HEK293 (cell line): ENCODE data around the gene ATXN1L.

ENCODE experiments used
- GLI2 ChIP-seq: fragments of 450-650 bp; formaldehyde crosslinking; IDR thresholded peaks from 2 replicates; pipeline ENCODE4; 2017; ENCODE audit warnings: missing biosample characterization, missing genetic modification characterization, low read depth, borderline replicate concordance
- OVOL3 ChIP-seq: fragments of 450-650 bp; formaldehyde crosslinking; IDR thresholded peaks from 2 replicates; pipeline ENCODE4 v1.5.1; 2016; ENCODE audit warnings: missing biosample characterization, missing genetic modification characterization
- TRIM28 ChIP-seq: IDR thresholded peaks from 2 replicates; pipeline ENCODE4 v1.6.1; 2011; ENCODE audit warnings: low read length, control low read depth, borderline replicate concordance
- YY1 ChIP-seq: fragments of 450-650 bp; formaldehyde crosslinking; IDR thresholded peaks from 2 replicates; pipeline ENCODE4 v1.5.1; 2018; ENCODE audit warnings: missing biosample characterization, missing genetic modification characterization
- ZBTB1 ChIP-seq: fragments of 450-650 bp; formaldehyde crosslinking; IDR thresholded peaks from 2 replicates; pipeline ENCODE4 v1.5.1; 2016; ENCODE audit warnings: missing biosample characterization, missing genetic modification characterization
- ZBTB7A ChIP-seq: fragments of 450-650 bp; formaldehyde crosslinking; IDR thresholded peaks from 2 replicates; pipeline ENCODE4 v1.5.1; 2016; ENCODE audit warnings: low read depth, missing biosample characterization, missing genetic modification characterization
- ZNF114 ChIP-seq: fragments of 450-650 bp; formaldehyde crosslinking; IDR thresholded peaks from 2 replicates; pipeline ENCODE4 v1.5.0; 2017; ENCODE audit warnings: missing biosample characterization, missing genetic modification characterization
- ZNF157 ChIP-seq: fragments of 450-650 bp; formaldehyde crosslinking; IDR thresholded peaks from 2 replicates; pipeline ENCODE4 v1.5.1; 2016; ENCODE audit warnings: missing biosample characterization, missing genetic modification characterization
- ZNF174 ChIP-seq: fragments of 450-650 bp; formaldehyde crosslinking; IDR thresholded peaks from 2 replicates; pipeline ENCODE4 v1.5.0; 2017; ENCODE audit warnings: missing biosample characterization, mild to moderate bottlenecking, missing genetic modification characterization
- ZNF211 ChIP-seq: fragments of 450-650 bp; formaldehyde crosslinking; IDR thresholded peaks from 2 replicates; pipeline ENCODE4 v1.5.1; 2016; ENCODE audit warnings: low read depth, missing biosample characterization, missing genetic modification characterization
- ZNF350 ChIP-seq: fragments of 450-650 bp; formaldehyde crosslinking; IDR thresholded peaks from 2 replicates; pipeline ENCODE4 v1.5.0; 2017; ENCODE audit warnings: missing biosample characterization, mild to moderate bottlenecking, missing genetic modification characterization
- ZNF354C ChIP-seq: fragments of 450-650 bp; formaldehyde crosslinking; IDR thresholded peaks from 2 replicates; pipeline ENCODE4 v1.5.1; 2016; ENCODE audit warnings: missing biosample characterization, missing genetic modification characterization, low read depth, borderline replicate concordance
- ZNF404 ChIP-seq: fragments of 450-650 bp; formaldehyde crosslinking; IDR thresholded peaks from 2 replicates; pipeline ENCODE4 v1.5.1; 2017; ENCODE audit warnings: missing biosample characterization, missing genetic modification characterization
- ZNF433 ChIP-seq: fragments of 450-650 bp; formaldehyde crosslinking; IDR thresholded peaks from 2 replicates; pipeline ENCODE4 v1.5.1; 2016; ENCODE audit warnings: missing biosample characterization, missing genetic modification characterization, low read depth
- ZNF521 ChIP-seq: fragments of 450-650 bp; formaldehyde crosslinking; IDR thresholded peaks from 2 replicates; pipeline ENCODE4 v1.5.1; 2017; ENCODE audit warnings: missing biosample characterization, mild to moderate bottlenecking, missing genetic modification characterization
- ZNF530 ChIP-seq: fragments of 450-650 bp; formaldehyde crosslinking; IDR thresholded peaks from 2 replicates; pipeline ENCODE4 v1.5.1; 2016; ENCODE audit warnings: low read depth, missing biosample characterization, missing genetic modification characterization
- ZNF549 ChIP-seq: fragments of 450-650 bp; IDR thresholded peaks from 2 replicates; pipeline ENCODE4 v1.5.1; 2018; ENCODE audit warnings: missing biosample characterization, missing genetic modification characterization, mild to moderate bottlenecking, inconsistent platforms, moderate library complexity
- ZNF555 ChIP-seq: fragments of 450-650 bp; formaldehyde crosslinking; conservative IDR thresholded peaks from 2 replicates; pipeline ENCODE4 v1.5.1; 2017; ENCODE audit warnings: missing biosample characterization, mild to moderate bottlenecking, missing genetic modification characterization, inconsistent platforms
- ZNF670 ChIP-seq: fragments of 450-650 bp; formaldehyde crosslinking; IDR thresholded peaks from 2 replicates; pipeline ENCODE4 v1.5.1; 2016; ENCODE audit warnings: missing biosample characterization, missing genetic modification characterization, low read depth
- ZNF776 ChIP-seq: fragments of 450-650 bp; formaldehyde crosslinking; IDR thresholded peaks from 2 replicates; pipeline ENCODE4 v1.5.0; 2017; ENCODE audit warnings: missing biosample characterization, missing genetic modification characterization, borderline replicate concordance
- ZNF830 ChIP-seq: fragments of 450-650 bp; IDR thresholded peaks from 2 replicates; pipeline ENCODE4 v1.5.0; 2018; ENCODE audit warnings: missing biosample characterization, missing genetic modification characterization, low read depth, mild to moderate bottlenecking, moderate library complexity
- ZNF843 ChIP-seq: fragments of 450-650 bp; formaldehyde crosslinking; IDR thresholded peaks from 2 replicates; pipeline ENCODE4 v1.5.1; 2016; ENCODE audit warnings: missing biosample characterization, missing genetic modification characterization
- ZSCAN30 ChIP-seq: fragments of 450-650 bp; IDR thresholded peaks from 2 replicates; pipeline ENCODE4 v1.5.1; 2018; ENCODE audit warnings: missing biosample characterization, mild to moderate bottlenecking, missing genetic modification characterization, moderate library complexity
- TF ChIP-seq, protein P1 (sequence below): fragments of 450-650 bp; formaldehyde crosslinking; IDR thresholded peaks from 2 replicates; pipeline ENCODE4 v1.5.1; 2016; ENCODE audit warnings: missing biosample characterization, missing genetic modification characterization
- TF ChIP-seq, protein P2 (sequence below): fragments of 450-650 bp; formaldehyde crosslinking; IDR thresholded peaks from 2 replicates; pipeline ENCODE4 v1.5.1; 2016; ENCODE audit warnings: missing biosample characterization, missing genetic modification characterization, low read depth
- TF ChIP-seq, protein P3 (sequence below): fragments of 450-650 bp; formaldehyde crosslinking; IDR thresholded peaks from 2 replicates; pipeline ENCODE4 v1.5.1; 2016; ENCODE audit warnings: missing biosample characterization, missing genetic modification characterization
- TF ChIP-seq, protein P4 (sequence below): fragments of 450-650 bp; formaldehyde crosslinking; IDR thresholded peaks from 2 replicates; pipeline ENCODE4 v1.5.1; 2016; ENCODE audit warnings: missing biosample characterization, missing genetic modification characterization
- TF ChIP-seq, protein P5 (sequence below): fragments of 450-650 bp; formaldehyde crosslinking; conservative IDR thresholded peaks from 2 replicates; pipeline ENCODE4 v1.5.1; 2016; ENCODE audit warnings: low read depth, missing biosample characterization, missing genetic modification characterization

ATXN1L gene

DNA sequence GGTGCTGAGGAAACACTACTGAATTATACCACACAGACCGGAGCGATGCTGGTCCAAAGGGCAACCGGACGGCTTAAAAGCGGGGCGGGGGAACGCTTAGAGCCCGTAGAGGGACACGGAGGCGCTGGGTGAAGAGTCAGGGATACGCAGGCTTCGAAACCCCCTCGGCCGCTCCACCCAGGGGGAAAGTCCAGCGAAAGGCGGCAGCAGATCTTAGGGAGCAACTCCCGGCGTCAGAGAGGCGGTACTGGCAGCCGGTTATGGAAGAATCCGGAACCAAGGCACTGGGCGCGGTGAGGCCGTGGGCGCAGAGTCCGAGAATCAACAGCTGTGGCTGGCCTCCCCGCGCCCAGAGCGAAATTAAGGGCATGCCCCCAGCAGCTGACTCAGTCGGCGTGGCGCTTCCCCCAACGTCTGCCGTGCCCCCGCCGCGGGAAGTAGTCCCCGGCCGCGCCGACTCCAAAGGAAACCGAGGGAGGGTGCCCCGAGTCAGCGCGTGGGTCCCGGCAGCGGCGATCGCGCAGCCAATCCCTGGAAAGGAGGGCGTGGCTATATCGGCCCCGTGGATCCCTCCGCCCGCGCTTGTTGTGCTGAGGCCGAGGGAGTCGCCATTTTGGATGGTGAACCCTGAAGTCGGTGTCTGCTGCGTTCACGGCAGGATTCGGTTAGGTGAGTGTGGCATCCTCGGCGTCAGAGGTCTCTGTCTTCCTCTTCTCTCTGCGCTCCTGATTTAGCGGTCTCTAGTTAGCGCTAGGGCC lies 49.3 kb downstream of the ATXN1L start, which contains the start of gene IST1 (continued):
- TF ChIP-seq, protein P1, sequence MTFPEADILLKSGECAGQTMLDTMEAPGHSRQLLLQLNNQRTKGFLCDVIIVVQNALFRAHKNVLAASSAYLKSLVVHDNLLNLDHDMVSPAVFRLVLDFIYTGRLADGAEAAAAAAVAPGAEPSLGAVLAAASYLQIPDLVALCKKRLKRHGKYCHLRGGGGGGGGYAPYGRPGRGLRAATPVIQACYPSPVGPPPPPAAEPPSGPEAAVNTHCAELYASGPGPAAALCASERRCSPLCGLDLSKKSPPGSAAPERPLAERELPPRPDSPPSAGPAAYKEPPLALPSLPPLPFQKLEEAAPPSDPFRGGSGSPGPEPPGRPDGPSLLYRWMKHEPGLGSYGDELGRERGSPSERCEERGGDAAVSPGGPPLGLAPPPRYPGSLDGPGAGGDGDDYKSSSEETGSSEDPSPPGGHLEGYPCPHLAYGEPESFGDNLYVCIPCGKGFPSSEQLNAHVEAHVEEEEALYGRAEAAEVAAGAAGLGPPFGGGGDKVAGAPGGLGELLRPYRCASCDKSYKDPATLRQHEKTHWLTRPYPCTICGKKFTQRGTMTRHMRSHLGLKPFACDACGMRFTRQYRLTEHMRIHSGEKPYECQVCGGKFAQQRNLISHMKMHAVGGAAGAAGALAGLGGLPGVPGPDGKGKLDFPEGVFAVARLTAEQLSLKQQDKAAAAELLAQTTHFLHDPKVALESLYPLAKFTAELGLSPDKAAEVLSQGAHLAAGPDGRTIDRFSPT, result peak; percentile 94
- TF ChIP-seq GLI2, result no peak
- TF ChIP-seq ZNF350 (tag by site-specific recombination), result peak; percentile 91
- no peak for TF ChIP-seq ZNF830 (tag by site-specific recombination)
- no peak for TF ChIP-seq TRIM28
- TF ChIP-seq ZNF843, result peak; percentile 84
- TF ChIP-seq ZNF549 (tag by site-specific recombination), result no peak
- TF ChIP-seq ZBTB7A, result no peak
- no peak for TF ChIP-seq ZBTB1
- peak; percentile 38; the same call in 1 of the 2 replicates for TF ChIP-seq ZNF174
- no peak for TF ChIP-seq ZNF157 (tag by site-specific recombination)
- 0 out of 2 replicates have a peak, but pooled peaks have one; percentile 22 for TF ChIP-seq OVOL3 (tag by site-specific recombination)
- TF ChIP-seq ZNF555 (tag by site-specific recombination), result no peak
- TF ChIP-seq ZNF354C (tag by site-specific recombination), result no peak
- TF ChIP-seq ZNF776 (tag by site-specific recombination), result peak; percentile 94; the same call in 1 of the 2 replicates
- TF ChIP-seq ZNF404, result no peak
- TF ChIP-seq ZNF530 (tag by site-specific recombination), result no peak
- peak; percentile 62 for TF ChIP-seq ZSCAN30
- TF ChIP-seq ZNF211 (tag by site-specific recombination), result no peak; the same call in 1 of the 2 replicates
- no peak for TF ChIP-seq ZNF114 (tag by site-specific recombination)
- TF ChIP-seq ZNF670, result no peak
- no peak for TF ChIP-seq ZNF521 (tag by site-specific recombination)
- TF ChIP-seq, protein P2, sequence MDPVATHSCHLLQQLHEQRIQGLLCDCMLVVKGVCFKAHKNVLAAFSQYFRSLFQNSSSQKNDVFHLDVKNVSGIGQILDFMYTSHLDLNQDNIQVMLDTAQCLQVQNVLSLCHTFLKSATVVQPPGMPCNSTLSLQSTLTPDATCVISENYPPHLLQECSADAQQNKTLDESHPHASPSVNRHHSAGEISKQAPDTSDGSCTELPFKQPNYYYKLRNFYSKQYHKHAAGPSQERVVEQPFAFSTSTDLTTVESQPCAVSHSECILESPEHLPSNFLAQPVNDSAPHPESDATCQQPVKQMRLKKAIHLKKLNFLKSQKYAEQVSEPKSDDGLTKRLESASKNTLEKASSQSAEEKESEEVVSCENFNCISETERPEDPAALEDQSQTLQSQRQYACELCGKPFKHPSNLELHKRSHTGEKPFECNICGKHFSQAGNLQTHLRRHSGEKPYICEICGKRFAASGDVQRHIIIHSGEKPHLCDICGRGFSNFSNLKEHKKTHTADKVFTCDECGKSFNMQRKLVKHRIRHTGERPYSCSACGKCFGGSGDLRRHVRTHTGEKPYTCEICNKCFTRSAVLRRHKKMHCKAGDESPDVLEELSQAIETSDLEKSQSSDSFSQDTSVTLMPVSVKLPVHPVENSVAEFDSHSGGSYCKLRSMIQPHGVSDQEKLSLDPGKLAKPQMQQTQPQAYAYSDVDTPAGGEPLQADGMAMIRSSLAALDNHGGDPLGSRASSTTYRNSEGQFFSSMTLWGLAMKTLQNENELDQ (tag by site-specific recombination), result no peak
- no peak for TF ChIP-seq ZNF433 (tag by site-specific recombination)
- TF ChIP-seq, protein P3, sequence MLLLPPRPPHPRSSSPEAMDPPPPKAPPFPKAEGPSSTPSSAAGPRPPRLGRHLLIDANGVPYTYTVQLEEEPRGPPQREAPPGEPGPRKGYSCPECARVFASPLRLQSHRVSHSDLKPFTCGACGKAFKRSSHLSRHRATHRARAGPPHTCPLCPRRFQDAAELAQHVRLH (tag by site-specific recombination), result peak; percentile 73; the same call in 1 of the 2 replicates
- TF ChIP-seq, protein P4, sequence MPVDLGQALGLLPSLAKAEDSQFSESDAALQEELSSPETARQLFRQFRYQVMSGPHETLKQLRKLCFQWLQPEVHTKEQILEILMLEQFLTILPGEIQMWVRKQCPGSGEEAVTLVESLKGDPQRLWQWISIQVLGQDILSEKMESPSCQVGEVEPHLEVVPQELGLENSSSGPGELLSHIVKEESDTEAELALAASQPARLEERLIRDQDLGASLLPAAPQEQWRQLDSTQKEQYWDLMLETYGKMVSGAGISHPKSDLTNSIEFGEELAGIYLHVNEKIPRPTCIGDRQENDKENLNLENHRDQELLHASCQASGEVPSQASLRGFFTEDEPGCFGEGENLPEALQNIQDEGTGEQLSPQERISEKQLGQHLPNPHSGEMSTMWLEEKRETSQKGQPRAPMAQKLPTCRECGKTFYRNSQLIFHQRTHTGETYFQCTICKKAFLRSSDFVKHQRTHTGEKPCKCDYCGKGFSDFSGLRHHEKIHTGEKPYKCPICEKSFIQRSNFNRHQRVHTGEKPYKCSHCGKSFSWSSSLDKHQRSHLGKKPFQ, result no peak
- peak; percentile 86 for TF ChIP-seq YY1 (tag by site-specific recombination)
- TF ChIP-seq, protein P5, sequence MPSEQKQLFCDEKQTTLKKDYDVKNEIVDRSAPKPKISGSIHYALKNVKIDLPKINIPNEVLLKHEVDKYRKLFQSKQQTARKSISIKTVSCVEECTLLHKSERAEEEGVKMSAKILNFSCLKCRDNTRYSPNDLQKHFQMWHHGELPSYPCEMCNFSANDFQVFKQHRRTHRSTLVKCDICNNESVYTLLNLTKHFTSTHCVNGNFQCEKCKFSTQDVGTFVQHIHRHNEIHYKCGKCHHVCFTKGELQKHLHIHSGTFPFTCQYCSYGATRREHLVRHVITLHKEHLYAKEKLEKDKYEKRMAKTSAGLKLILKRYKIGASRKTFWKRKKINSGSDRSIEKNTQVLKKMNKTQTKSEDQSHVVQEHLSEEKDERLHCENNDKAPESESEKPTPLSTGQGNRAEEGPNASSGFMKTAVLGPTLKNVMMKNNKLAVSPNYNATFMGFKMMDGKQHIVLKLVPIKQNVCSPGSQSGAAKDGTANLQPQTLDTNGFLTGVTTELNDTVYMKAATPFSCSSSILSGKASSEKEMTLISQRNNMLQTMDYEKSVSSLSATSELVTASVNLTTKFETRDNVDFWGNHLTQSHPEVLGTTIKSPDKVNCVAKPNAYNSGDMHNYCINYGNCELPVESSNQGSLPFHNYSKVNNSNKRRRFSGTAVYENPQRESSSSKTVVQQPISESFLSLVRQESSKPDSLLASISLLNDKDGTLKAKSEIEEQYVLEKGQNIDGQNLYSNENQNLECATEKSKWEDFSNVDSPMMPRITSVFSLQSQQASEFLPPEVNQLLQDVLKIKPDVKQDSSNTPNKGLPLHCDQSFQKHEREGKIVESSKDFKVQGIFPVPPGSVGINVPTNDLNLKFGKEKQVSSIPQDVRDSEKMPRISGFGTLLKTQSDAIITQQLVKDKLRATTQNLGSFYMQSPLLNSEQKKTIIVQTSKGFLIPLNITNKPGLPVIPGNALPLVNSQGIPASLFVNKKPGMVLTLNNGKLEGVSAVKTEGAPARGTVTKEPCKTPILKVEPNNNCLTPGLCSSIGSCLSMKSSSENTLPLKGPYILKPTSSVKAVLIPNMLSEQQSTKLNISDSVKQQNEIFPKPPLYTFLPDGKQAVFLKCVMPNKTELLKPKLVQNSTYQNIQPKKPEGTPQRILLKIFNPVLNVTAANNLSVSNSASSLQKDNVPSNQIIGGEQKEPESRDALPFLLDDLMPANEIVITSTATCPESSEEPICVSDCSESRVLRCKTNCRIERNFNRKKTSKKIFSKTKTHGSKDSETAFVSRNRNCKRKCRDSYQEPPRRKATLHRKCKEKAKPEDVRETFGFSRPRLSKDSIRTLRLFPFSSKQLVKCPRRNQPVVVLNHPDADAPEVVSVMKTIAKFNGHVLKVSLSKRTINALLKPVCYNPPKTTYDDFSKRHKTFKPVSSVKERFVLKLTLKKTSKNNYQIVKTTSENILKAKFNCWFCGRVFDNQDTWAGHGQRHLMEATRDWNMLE, result peak; percentile 48; the same call in 1 of the 2 replicates
